H1 (cell line): ENCODE measurements around the gene FIP1L1. TPM values are rescaled to one million over a fixed set of nuclear protein-coding genes. Genes with fewer than 3 reads are reported as not detected.

Experiments
- EP300 ChIP-seq, 2 experiments: IDR thresholded peaks; 1 replicate in 1 of 2; 2 replicates in 1 of 2; pipeline ENCODE4 v1.6.1; 2011 to 2012; ENCODE audit warnings: low read depth in 2 of 2, low read length in 2 of 2, mild to moderate bottlenecking in 2 of 2, borderline replicate concordance in 1 of 2, inconsistent platforms in 1 of 2, moderate library complexity in 1 of 2
- GTF2F1 ChIP-seq: IDR thresholded peaks from 2 replicates; pipeline ENCODE4 v1.6.1; 2012; ENCODE audit warnings: low read depth, low read length, improper control_type of control experiment, borderline replicate concordance
- HDAC2 ChIP-seq, 2 experiments: fragments of 300-600 bp in 1 of 2; sonication (generic) in 1 of 2; IDR thresholded peaks; 2 replicates each; pipeline ENCODE4 v1.6.1; 2011 to 2012; ENCODE audit warnings: low read depth in 2 of 2, low read length in 2 of 2, mild to moderate bottlenecking in 2 of 2, moderate library complexity in 2 of 2, borderline replicate concordance in 1 of 2, inconsistent platforms in 1 of 2
- RFX5 ChIP-seq: IDR thresholded peaks from 2 replicates; pipeline ENCODE4 v1.6.1; 2011; ENCODE audit warnings: low read depth, low read length, improper control_type of control experiment, borderline replicate concordance
- SIN3A ChIP-seq, 2 experiments: IDR thresholded peaks in 1 of 2; conservative IDR thresholded peaks in 1 of 2; 2 replicates each; pipeline ENCODE4 v1.6.1; 2011 to 2012; ENCODE audit warnings: low read length in 2 of 2, improper control_type of control experiment in 1 of 2, low read depth in 1 of 2, mild to moderate bottlenecking in 1 of 2
- polyA plus RNA-seq, 7 experiments: library from polyadenylated mRNA; depleted of rRNA in 3 of 7; stranded (reverse) in 5 of 7; unstranded in 2 of 7; fragments of >200 nt in 5 of 7; fragments of 200-250 nt in 2 of 7; gene quantifications; 1 replicate in 5 of 7; 2 replicates in 1 of 7; 4 replicates in 1 of 7; pipeline versions ENCODE4 v1.2.1 to v1.2.3, GENCODE V29; 2011 to 2013; ENCODE audit warnings: missing spikeins in 2 of 7, mixed read lengths in 2 of 7
- total RNA-seq: library from RNA; stranded (reverse); fragmentation: NEBNext Ultra II Directional; extraction: Animal tissue kit (Norgen Biotek cat#: 25700); gene quantifications from 2 replicates; pipeline ENCODE4 v1.2.1, GENCODE V29; 2021
- TF ChIP-seq, protein P1 (sequence below), 3 experiments: IDR thresholded peaks; 1 replicate in 2 of 3; 2 replicates in 1 of 3; pipeline versions ENCODE4 v1.5.1 to v1.6.1; 2011; ENCODE audit warnings: low read length in 3 of 3, mild to moderate bottlenecking in 3 of 3, inconsistent platforms in 2 of 3, low read depth in 1 of 3, moderate library complexity in 1 of 3; ENCODE audit not compliant: insufficient read depth in 1 of 3; ENCODE audit errors: control extremely low read depth in 1 of 3

FIP1L1 gene
- total and polyA plus RNA-seq, 2 of the 8 experiments (the other 6 are each of a cell fraction or from before 2014, with no cell fraction given): 19.5 to 53.7 TPM

DNA sequence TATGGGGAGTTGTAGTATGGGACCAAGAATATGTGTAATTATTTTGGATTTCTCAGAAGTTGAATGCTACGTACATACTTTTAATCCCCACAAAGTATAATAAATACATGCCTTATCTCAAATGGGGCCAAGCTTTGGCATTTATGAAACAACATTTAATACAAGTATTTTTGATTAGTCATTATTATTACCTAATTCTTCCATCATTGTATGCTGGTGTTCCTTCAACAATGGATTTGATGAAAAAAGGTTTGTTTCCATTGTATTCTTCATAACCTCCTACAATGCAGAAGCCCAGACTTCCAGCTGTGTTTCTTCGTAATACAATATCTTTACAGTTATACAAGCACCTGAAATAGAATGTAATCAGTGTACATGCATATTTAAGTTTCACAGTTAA lies 83.8 kb downstream of the FIP1L1 start (continued):
- TF ChIP-seq, protein P1, sequence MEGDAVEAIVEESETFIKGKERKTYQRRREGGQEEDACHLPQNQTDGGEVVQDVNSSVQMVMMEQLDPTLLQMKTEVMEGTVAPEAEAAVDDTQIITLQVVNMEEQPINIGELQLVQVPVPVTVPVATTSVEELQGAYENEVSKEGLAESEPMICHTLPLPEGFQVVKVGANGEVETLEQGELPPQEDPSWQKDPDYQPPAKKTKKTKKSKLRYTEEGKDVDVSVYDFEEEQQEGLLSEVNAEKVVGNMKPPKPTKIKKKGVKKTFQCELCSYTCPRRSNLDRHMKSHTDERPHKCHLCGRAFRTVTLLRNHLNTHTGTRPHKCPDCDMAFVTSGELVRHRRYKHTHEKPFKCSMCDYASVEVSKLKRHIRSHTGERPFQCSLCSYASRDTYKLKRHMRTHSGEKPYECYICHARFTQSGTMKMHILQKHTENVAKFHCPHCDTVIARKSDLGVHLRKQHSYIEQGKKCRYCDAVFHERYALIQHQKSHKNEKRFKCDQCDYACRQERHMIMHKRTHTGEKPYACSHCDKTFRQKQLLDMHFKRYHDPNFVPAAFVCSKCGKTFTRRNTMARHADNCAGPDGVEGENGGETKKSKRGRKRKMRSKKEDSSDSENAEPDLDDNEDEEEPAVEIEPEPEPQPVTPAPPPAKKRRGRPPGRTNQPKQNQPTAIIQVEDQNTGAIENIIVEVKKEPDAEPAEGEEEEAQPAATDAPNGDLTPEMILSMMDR (IDR thresholded peaks at IDR 0.05; ENCODE audit: control extremely low read depth in 1 of 3, insufficient read depth in 1 of 3, low read depth in 1 of 3, low read length in 3 of 3): no peak
- TF ChIP-seq GTF2F1: no peak
- no peak for TF ChIP-seq SIN3A (conservative IDR thresholded peaks at IDR 0.05 in 1 of 2, IDR thresholded peaks at IDR 0.05 in 1 of 2; ENCODE audit: low read depth in 1 of 2, low read length in 2 of 2)
- no peak for TF ChIP-seq EP300 (IDR thresholded peaks at IDR 0.05; ENCODE audit: borderline replicate concordance in 1 of 2, low read depth in 2 of 2, low read length in 2 of 2)
- no peak for TF ChIP-seq RFX5
- TF ChIP-seq HDAC2 (IDR thresholded peaks at IDR 0.05; ENCODE audit: borderline replicate concordance in 1 of 2, low read depth in 2 of 2, low read length in 2 of 2): no peak
- TF ChIP-seq, all 59 proteins: peak for 0
